Gastrocnemius medialis (tissue), 4 donors: ENCODE data around the gene ZNF451. TPM values are rescaled to one million over a fixed set of nuclear protein-coding genes. Genes with fewer than 3 reads are reported as not detected.
A peak's percentile ranks its signal among the peaks of the same experiment; 100 is the strongest.
"Not testable (repeated sequence)": the region's sequence is repeated elsewhere in the genome, so short reads cannot be mapped to it uniquely, and the experiment has no call there.

Experiments used
- ATAC-seq, 2 donors: fragments of 150-250 bp; one replicate each; pipeline ENCODE4 v1.9.1; 2016
- DNase-seq, 2 donors: peaks; one replicate each; pipeline ENCODE4 v3.0.0-alpha.2; 2019
- H3K27ac ChIP-seq, 4 donors: fragments of 200-600 bp; sonication (generic); 1 replicate in 1 of 4; 2 replicates in 3 of 4; pipeline ENCODE4 v1.5.1; 2016 to 2018; ENCODE audit warnings: mild to moderate bottlenecking in 2 of 4, moderate library complexity in 1 of 4
- H3K27me3 ChIP-seq, 3 donors: fragments of 200-600 bp; sonication (generic) in 2 of 3; 1 replicate in 1 of 3; 2 replicates in 2 of 3; pipeline versions ENCODE4 v1.5.1 to v1.6.0; 2016 to 2019; ENCODE audit warnings: mild to moderate bottlenecking in 1 of 3, moderate library complexity in 1 of 3
- H3K36me3 ChIP-seq, 2 donors: fragments of 200-600 bp; sonication (generic) in 1 of 2; one replicate each; pipeline ENCODE4 v1.5.1; 2017 to 2018
- H3K4me1 ChIP-seq, 2 donors: fragments of 200-600 bp; sonication (generic) in 1 of 2; one replicate each; pipeline ENCODE4 v1.5.1; 2016 to 2017; ENCODE audit warnings: mild to moderate bottlenecking in 2 of 2
- H3K4me3 ChIP-seq, 4 donors: fragments of 200-600 bp; sonication (generic) in 3 of 4; 1 replicate in 1 of 4; 2 replicates in 3 of 4; pipeline ENCODE4 v1.5.1; 2016 to 2019; ENCODE audit warnings: mild to moderate bottlenecking in 2 of 4
- H3K9me3 ChIP-seq, 3 donors: fragments of 200-600 bp; sonication (generic) in 2 of 3; 1 replicate in 1 of 3; 2 replicates in 2 of 3; pipeline ENCODE4 v1.5.1; 2016 to 2019
- CTCF ChIP-seq, 5 experiments: fragments of 450-650 bp in 3 of 5; fragments of 200-600 bp in 2 of 5; sonication (generic) in 2 of 5; IDR thresholded peaks in 4 of 5; conservative IDR thresholded peaks in 1 of 5; 1 replicate in 4 of 5; 2 replicates in 1 of 5; pipeline ENCODE4 v1.5.1; 2016 to 2019; ENCODE audit warnings: antibody characterized with exemption in 5 of 5, mild to moderate bottlenecking in 3 of 5, moderate library complexity in 3 of 5
- POLR2A ChIP-seq, 2 donors: fragments of 450-650 bp; IDR thresholded peaks; one replicate each; pipeline ENCODE4 v1.6.1; 2017; ENCODE audit warnings: antibody characterized with exemption in 2 of 2, mild to moderate bottlenecking in 2 of 2, moderate library complexity in 2 of 2
- in situ Hi-C, 4 donors: fragments of 200-750 bp; cut with MboI; loops; one replicate each; pipeline versions ENCODE4 v1.15.0 to v1.8.0; 2017; ENCODE audit warnings: low sequenced_read_pairs in 4 of 4
- intact Hi-C: fragments of 100-400 bp; cut with DNase I; formaldehyde crosslinking; loops from one replicate; pipeline ENCODE4 v1.15.1; 2023; ENCODE audit warnings: low total_unique reads
- total RNA-seq, 4 donors: library from RNA; depleted of rRNA; stranded (reverse); fragments of >200 nt; gene quantifications; one replicate each; pipeline versions ENCODE4 v1.1.0 to v1.2.3, GENCODE V29; 2016

ZNF451 gene
- 10 to 100 TPM; 27.1 to 36.8 (median 28.0) TPM for total RNA-seq

GRCh38 chr6:57089687-57090457, at the start of gene ZNF451:
ZNF451 (plus strand) TSS chr6:57090188; CDS start chr6:57090254, 66 bp downstream.
- intact Hi-C loops (loop anchor here (2.0 to 10.0 kb wide), 4 partner anchors 43 to 227 kb away; partner anchors contain the start of genes BAG2, BEND6, KIAA1586 and PRIM2), in situ Hi-C loops (loop anchor here in 3 of 4 donors (10.0 to 25.0 kb wide), 2 partner anchors 75 to 222 kb away; partner anchors contain the start of gene PRIM2 (in 2 of the 3))
- H3K36me3 ChIP-seq = no peaks in the 10 kb centered on the region
- peak; percentile 96 to 97 for DNase-seq
- no peaks in the 10 kb centered on the region for H3K27me3 ChIP-seq
- H3K27ac ChIP-seq = peak within 1 kb of the TSS; percentile 81 to 89 (median 86)
- TF ChIP-seq CTCF (IDR thresholded peaks at IDR 0.05 in 4 of 5, conservative IDR thresholded peaks at IDR 0.05 in 1 of 5) = peak in 3 of 5 experiments; percentile 11 to 15 (median 13)
- TF ChIP-seq POLR2A (IDR thresholded peaks at IDR 0.05) = peak; percentile 87 to 93
- H3K9me3 ChIP-seq = no peaks in the 10 kb centered on the region
- peak within 1 kb of the TSS; percentile 61 to 77 (median 68) for H3K4me3 ChIP-seq
- H3K4me1 ChIP-seq = peaks cover 25 to 28% of the 10 kb centered on the region in 2 donors
- ATAC-seq = peak; percentile 96 to 97

- H3K27me3 ChIP-seq, H3K4me3 ChIP-seq, H3K36me3 ChIP-seq, H3K27ac ChIP-seq, intact Hi-C loops, ATAC-seq, H3K9me3 ChIP-seq, in situ Hi-C loops, DNase-seq: not testable (repeated sequence)
- H3K4me1 ChIP-seq = peaks cover 10 to 13% of the 10 kb centered on the region in 2 donors
Measured at GRCh38 chr6:57044061-57044460, 45.9 kb upstream of the ZNF451 start.

- Histone ChIP-seq H3K27me3 (peaks cover 0 to 5% (median 0%) of the 10 kb centered on the region in 3 donors), H3K4me1 (peaks cover 10 to 13% of the 10 kb centered on the region in 2 donors), H3K27ac (no peak overlapping the region), H3K9me3 (no peaks in the 10 kb centered on the region), H3K4me3 (no peak overlapping the region), H3K36me3 (no peaks in the 10 kb centered on the region)
- ATAC-seq (no peak), DNase-seq (no peak)
- in situ Hi-C loops = no loop called here
- TF ChIP-seq CTCF (IDR thresholded peaks at IDR 0.05 in 4 of 5, conservative IDR thresholded peaks at IDR 0.05 in 1 of 5) (no peak), POLR2A (IDR thresholded peaks at IDR 0.05) (no peak)
- intact Hi-C loops = no loop called here
Measured at GRCh38 chr6:57044568-57044967, 45.4 kb upstream of the ZNF451 start.

GRCh38 chr6:57046332-57047256, 43.4 kb upstream of the ZNF451 start, which contains the start of gene KIAA1586:
KIAA1586 (plus strand) TSS chr6:57046693; CDS start chr6:57046756, 63 bp downstream.
- Histone ChIP-seq H3K27ac (peak within 1 kb of the TSS; percentile 51 to 67 (median 56)), H3K36me3 (peaks cover 2 to 10% of the 10 kb centered on the region in 2 donors), H3K4me1 (peaks cover 10 to 13% of the 10 kb centered on the region in 2 donors), H3K4me3 (peak within 1 kb of the TSS; percentile 57 to 76 (median 67))
- TF ChIP-seq CTCF (IDR thresholded peaks at IDR 0.05 in 4 of 5, conservative IDR thresholded peaks at IDR 0.05 in 1 of 5) = peak in 1 of 5 experiments; percentile 7
- TF ChIP-seq POLR2A (IDR thresholded peaks at IDR 0.05) = peak; percentile 46 to 72
- H3K9me3 ChIP-seq, H3K27me3 ChIP-seq, in situ Hi-C loops: not testable (repeated sequence)
- peak; percentile 96 to 97 for ATAC-seq
- intact Hi-C loops = loop anchor here (2.0 to 5.0 kb wide), 2 partner anchors 41 to 270 kb away; partner anchors contain the start of gene PRIM2
- peak; percentile 84 to 85 for DNase-seq

- intact Hi-C loops = loop anchor here (2.0 to 5.0 kb wide), 2 partner anchors 40 to 270 kb away; partner anchors contain the start of gene PRIM2
- H3K27me3 ChIP-seq, H3K4me3 ChIP-seq, in situ Hi-C loops, ATAC-seq, H3K9me3 ChIP-seq, DNase-seq, H3K27ac ChIP-seq: not testable (repeated sequence)
- peaks cover 10 to 13% of the 10 kb centered on the region in 2 donors for H3K4me1 ChIP-seq
- peaks cover 2 to 16% of the 10 kb centered on the region in 2 donors for H3K36me3 ChIP-seq
Measured at GRCh38 chr6:57047257-57047585, 42.8 kb upstream of the ZNF451 start.

- in situ Hi-C loops, H3K27me3 ChIP-seq, DNase-seq, H3K9me3 ChIP-seq, H3K27ac ChIP-seq, H3K4me3 ChIP-seq, ATAC-seq: not testable (repeated sequence)
- intact Hi-C loops = loop anchor here (2.0 to 5.0 kb wide), 2 partner anchors 39 to 269 kb away; partner anchors contain the start of gene PRIM2
- Histone ChIP-seq H3K4me1 (peaks cover 10 to 13% of the 10 kb centered on the region in 2 donors), H3K36me3 (peaks cover 2 to 21% of the 10 kb centered on the region in 2 donors)
Measured at GRCh38 chr6:57047859-57048258, 42.1 kb upstream of the ZNF451 start.
